HK-2 (cell line): ENCODE measurements around the gene SLC24A2.
"Not testable (repeated sequence)": the region's sequence is repeated elsewhere in the genome, so short reads cannot be mapped to it uniquely, and the experiment has no call there.

Experiments used
- DNase-seq: peaks from one replicate; pipeline ENCODE4 v3.0.0-alpha.2; 2018; ENCODE audit not compliant: unreplicated experiment

The SLC24A2 gene

DNA sequence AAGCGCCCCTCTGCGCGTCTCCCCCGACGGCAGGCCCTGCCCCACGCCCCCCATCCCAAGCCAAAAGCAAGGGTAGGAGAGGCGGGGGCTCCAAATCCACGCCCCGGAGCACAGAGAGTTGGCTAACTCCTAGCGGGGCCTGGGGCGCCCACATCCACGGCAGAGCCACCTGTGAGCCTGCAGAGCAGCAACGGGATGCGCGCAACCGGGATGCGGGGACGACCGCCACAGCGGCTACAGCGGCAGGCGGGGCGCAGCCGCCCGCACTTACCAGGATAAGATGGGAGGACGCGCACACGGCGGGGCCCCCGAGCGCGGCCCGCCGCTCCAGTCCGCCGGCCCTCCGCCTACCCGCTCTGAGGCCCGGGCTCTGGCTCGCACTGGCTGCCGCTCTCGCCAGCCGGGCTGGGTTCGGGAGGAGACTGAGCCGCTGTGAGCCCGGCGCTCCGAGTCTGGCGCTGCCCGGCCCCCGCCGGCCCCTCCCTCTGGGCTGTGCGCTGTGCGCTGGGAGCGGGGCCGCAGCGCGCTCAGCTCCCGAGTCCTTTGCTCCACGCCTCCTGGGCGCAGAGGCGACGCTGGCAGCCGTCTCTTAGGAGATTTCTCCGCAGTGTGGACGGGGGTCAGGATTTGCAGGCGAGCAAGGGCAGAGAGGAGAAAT lies at the start of gene SLC24A2:
Gene SLC24A2 (minus strand): TSS at position 424 of the 658 bp plus-strand sequence.
- DNase-seq, result no peak

GRCh38 chr9:19833331-19833730 lies 44.5 kb upstream of the SLC24A2 start:
- DNase-seq, result not testable (repeated sequence)

DNA sequence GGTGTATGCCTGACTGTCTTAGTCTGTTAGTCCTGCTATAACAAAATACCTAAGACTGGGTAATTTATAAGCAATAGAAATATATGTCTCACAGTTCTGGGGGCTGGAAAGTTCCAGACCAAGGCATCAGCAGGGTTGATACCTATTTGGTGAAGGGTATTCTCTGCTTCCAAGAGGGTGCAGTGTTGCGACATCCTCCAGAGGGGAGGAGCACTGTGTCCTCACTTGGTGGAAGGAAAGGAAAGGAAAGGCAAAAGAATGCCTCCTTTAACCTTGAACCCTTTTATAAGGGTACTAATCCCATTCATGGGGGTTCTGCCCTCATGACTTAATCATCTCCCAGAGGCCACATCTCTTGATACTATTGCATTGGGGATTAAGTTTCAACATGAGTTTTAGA lies 42.0 kb upstream of the SLC24A2 start:
- DNase-seq, result no peak

GRCh38 chr9:19828576-19829109 lies 39.8 kb upstream of the SLC24A2 start:
- DNase-seq, result no peak

- DNase-seq, result no peak
These were observed 27.9 kb upstream of the SLC24A2 start for GRCh38 chr9:19816769-19817168.

- no peak for DNase-seq
These were observed 23.4 kb upstream of the SLC24A2 start for GRCh38 chr9:19812194-19812593.

DNA sequence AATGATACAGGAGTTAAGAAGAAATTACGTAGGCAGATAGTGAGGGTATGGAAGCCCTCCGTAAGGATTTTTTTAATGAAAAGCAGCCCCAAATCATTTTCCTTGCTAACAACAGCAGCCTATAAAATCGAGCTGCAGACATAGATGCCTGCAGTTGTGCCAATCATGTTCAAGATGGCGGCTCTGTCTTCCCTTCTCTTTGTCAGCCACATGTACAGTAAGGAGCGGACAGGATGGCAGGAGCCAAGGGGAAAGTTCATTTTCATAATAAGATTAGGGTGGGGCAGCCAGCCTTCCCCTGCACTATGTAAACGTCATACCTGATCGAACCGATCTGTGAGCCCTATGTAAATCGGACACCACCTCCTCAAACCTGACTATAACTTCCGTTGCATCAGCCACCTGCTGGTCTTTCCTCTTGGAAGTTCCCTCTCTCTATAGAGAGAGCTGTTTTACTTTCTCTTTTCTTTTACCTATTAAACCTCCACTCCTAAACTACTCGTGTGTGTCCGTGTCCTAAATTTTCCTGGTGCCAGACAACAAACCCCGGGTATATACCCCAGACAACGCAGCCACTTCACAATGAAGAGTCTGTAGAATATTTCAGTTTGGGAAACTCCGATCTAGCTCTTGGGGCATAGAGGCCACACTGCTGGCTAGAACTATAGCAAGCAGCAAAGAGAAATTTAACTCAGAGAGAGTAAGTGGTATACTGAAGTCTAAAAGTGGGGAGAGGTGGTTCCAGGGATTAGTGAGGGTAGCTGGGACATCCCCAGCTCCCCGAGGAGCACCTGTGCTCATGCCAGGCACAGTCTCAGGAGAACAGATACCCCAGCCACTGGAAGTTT lies 20.8 kb upstream of the SLC24A2 start:
- DNase-seq, result no peak

GRCh38 chr9:19807182-19807892 lies 18.5 kb upstream of the SLC24A2 start:
- DNase-seq, result no peak

- DNase-seq, result no peak
These were observed 15.6 kb upstream of the SLC24A2 start for GRCh38 chr9:19804431-19804830.

- no peak for DNase-seq
These were observed 12.0 kb upstream of the SLC24A2 start for GRCh38 chr9:19800884-19801283.

DNA sequence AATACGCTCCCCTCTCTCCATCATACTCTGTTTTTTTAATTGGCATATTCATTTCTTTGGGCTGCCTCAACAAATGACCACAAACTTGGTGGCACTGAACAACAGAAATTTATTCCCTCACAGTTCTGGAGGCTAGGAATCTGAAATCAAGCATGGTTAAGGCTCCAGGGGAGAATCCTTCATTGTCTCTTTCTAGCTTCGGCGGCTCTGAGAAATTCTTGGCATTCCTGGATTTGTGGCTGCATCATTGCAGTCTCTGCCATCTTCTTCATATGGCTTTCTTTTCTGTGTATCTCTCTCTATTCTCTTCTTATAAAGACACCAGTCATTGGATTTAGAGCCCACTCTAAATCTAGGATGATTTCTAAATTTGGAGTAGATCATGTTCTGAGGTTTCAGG lies 10.9 kb upstream of the SLC24A2 start:
- no peak for DNase-seq

DNA sequence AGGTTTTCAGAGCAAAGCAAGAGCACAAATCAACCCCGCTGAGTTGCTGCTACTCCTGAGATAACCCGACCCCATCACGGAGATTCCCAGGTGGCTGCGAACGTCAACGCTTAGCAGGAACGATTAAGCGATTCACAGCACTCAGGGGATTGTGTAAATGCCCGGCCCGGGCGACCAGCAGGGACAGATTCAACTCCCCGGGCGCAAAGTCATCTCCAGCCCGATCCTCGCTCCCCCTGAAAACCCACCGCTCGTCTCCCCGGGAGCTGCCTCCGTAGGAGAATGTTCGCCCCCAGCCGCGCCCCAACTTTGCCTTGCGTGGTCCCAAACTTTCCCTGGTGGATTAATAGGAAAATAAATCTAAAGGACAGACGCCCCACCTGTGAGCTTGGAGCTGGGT lies 685 bp downstream of the SLC24A2 start:
- no peak for DNase-seq

DNA sequence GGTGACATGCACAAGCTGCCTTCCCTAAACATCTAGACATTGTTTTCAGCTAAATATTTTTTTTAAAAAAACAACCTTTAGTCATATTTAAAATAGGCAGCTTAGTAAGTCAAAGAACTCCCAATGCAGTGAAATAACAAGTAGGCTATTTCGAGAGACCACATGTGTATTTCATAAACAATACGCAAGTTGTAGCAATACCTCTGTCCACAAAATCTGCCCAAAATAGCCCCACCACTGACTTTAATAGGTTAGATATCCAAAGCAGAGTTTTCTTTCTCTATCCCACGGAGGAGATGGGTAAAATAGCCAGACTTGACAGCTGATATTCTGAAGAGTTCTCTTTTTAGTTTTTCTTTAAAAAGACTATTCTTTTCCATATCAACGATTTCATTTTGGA lies 1.2 kb downstream of the SLC24A2 start:
- DNase-seq, result no peak

GRCh38 chr9:19785230-19785629 lies 3.6 kb downstream of the SLC24A2 start:
- no peak for DNase-seq

- DNase-seq, result no peak
These were observed 4.7 kb downstream of the SLC24A2 start for GRCh38 chr9:19784136-19784535.

DNA sequence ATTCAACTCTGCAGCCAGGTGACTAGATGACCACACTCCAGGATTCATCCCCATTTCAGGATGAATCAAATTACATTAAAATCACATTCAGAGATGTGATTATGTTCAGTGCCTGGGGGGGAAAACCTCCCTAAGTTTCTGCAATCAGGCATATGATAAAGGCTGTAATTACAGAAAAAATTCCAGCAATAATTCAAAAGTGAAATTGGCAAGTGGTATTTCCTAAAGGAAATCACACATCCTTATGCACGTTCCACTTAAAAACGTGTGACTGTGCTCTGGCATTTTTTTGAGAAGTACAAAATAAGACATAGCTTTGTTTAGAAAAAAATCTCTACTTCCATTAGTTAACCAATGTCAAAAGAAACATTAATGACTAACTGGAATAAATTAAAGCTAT lies 5.3 kb downstream of the SLC24A2 start:
- DNase-seq, result no peak

DNA sequence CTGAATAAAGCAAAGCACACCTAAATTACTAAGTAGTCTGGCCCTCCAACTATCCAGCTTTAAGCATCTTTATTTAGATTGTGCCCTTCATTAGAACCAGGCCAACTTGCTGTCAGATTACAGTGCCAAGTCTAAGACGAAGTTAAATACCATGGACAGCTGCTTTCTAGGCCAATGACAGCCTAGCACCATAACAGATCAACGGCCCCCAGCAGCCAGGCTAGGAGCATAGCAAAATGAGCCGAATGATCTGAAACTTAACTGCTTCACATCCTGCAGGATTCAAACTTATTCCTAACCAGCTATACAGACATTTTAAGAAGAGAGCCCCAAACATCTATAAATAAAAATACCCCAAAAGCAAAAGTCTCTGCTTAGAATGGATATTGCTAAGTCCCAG lies 6.8 kb downstream of the SLC24A2 start:
- DNase-seq, result no peak

- no peak for DNase-seq
These were observed 7.6 kb downstream of the SLC24A2 start for GRCh38 chr9:19781240-19781639.

DNA sequence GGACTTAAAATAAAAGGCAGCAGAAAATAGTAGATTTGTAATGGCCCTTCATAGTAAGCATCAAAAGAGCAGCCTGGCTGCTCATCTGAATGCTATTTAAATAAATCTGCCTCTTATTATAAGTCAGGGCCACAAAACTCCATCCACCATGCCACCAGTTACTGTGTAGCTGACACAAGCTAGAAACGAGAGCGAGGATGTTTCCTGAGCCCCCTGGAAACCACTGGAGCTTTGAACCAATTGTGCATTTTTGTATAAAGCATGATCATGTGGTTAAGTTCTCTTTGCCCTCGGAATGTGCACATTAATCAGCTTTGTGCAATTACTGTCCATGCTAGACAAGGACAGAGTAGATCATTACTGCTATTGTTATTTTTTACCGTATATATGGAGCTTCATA lies 17.4 kb downstream of the SLC24A2 start:
- DNase-seq, result no peak

- no peak for DNase-seq
These were observed 17.9 kb downstream of the SLC24A2 start for GRCh38 chr9:19770973-19771372.

- DNase-seq, result no peak
These were observed 19.6 kb downstream of the SLC24A2 start for GRCh38 chr9:19769213-19769612.

DNA sequence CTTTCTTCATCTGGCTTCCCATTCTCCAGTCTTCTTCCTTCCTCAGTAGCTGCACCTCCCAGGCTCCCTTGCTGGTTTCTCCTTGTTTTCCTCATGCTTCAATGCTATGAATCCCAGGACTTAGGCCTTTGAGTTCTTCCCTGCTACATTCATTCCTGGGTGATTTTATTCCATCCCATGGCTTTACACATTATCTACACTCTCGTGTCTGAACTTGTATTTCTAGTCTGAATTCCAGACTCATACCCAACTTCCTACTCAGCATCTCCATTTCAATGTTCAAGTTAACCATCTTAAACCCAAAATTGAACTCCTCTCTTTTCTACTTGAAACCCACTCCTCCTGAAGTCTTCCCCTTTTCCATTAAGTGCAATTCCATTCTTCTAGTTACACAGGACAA lies 20.0 kb downstream of the SLC24A2 start:
- no peak for DNase-seq
